HG03460 (cell line): ENCODE results near the gene AUTS2.

Experiments
- ATAC-seq: cut with Tn5 transposase; IDR thresholded peaks from one replicate; pipeline ENCODE4 v1.9.1; 2021; ENCODE audit not compliant: unreplicated experiment

Gene AUTS2

DNA sequence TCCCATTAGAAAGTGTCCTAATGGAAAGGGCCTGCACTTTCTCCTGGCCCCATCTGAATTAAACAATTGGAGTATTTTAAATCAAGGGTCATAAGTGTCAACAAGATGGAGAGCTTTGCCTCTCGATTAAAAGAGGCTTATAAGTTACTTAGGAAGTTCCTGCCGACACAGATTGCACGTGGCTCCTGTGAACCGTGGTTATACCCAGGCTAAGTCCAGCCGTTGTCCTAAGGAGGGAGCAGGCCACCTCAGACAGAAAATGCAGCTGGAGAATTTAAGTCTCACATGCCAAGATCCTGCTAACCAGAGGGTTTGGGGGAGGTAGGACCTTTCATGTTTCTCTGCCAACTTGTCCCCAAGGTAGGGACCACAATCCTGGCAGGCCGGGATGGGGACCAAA, 907.2 kb downstream of the AUTS2 start:
- no peak for ATAC-seq

DNA sequence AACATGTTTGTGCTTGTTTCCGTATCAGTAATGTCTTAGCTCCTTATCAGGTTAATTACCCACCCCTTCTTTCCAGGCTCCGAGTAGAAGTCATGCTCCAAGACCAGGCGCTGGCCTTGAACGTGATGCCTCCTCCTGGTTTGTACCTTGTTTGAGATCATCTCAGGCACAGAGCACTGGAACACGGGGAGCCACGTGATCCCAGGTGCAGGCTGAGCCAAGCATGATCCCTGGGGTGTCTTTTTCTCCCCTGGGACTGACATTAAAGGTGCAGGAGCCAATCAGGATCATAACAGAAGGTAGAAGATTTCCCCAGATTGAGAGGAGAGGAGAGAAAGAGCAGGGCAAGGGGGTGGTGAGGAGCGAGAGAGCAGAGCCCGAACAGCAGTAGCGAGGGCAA, 907.6 kb downstream of the AUTS2 start:
- ATAC-seq, result no peak

DNA sequence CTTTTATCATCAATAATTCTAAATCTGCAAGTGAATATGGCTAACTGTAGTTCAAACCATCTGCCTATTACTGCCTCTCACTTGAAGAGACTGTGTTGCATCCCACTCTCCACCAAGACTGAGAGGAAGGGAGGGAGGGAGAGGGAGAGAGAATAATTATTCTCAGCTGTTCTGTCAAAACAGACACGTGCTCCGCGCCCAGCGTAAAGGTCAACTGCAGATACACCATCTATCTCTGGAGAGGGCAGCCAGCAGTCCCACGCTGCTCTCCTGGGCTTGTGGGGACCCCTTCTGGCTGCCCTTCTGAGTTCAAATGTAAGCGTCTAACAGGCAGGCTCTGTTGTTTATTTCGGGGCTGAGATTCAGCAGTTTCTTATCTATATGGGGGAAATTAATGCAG, 908.2 kb downstream of the AUTS2 start:
- ATAC-seq, result no peak

DNA sequence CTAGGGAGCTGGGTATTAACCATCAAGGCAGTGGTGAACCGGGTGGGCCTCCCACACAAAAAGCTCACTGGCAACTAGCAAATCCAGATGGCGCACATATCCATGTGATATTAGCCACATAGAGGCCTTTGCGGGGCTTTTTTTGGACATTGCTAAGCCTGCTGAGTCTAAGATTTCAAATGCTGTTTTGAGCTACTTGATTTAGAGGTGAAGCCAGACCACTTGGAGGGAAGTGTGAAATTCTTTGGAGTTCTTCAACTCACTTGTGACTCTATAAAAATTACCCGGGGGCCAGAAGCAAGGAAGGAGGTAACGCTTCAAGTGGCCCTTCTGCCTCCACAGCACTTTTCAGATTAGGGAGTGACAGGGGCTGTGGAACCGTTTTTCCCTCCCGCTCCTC, 913.9 kb downstream of the AUTS2 start:
- ATAC-seq, result no peak

DNA sequence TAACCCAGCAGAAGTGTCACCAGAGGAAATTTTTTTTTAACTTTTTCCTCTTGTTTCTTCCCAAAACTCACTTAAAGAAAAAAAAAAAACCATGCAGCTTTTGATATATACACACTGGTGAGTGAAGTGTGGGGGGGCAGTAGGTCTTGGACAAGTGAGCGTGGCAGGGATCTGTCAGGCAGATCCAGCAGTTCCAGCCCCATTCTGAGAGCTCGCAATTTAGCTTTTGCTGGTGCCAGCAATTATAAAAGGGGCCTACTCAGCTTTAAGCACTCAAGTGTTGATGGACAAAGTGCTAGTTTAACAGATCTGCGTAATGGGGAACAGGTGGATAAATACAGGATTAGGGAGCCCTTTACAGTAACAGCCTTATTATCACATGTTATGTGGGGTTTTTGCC, 914.5 kb downstream of the AUTS2 start:
- ATAC-seq, result no peak

DNA sequence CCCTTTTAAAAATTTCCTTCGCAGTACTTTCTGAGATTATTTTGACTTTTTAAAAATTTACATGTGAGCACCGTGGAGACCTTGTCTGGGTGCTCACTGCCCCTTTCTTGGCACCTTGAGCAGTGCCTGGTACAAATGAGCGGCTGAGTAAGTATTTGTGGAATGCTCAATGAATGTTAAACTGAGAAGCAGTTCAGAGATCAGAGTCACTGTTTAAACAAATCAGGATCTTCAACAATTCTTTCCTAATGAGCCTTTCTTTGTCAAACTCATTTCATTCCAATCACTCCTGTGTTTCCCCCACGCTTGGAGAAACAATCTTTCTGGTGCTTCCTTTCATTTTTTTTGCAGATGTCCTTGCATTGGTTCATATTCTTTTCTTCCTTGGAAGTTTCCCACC, 922.3 kb downstream of the AUTS2 start:
- ATAC-seq, result no peak

DNA sequence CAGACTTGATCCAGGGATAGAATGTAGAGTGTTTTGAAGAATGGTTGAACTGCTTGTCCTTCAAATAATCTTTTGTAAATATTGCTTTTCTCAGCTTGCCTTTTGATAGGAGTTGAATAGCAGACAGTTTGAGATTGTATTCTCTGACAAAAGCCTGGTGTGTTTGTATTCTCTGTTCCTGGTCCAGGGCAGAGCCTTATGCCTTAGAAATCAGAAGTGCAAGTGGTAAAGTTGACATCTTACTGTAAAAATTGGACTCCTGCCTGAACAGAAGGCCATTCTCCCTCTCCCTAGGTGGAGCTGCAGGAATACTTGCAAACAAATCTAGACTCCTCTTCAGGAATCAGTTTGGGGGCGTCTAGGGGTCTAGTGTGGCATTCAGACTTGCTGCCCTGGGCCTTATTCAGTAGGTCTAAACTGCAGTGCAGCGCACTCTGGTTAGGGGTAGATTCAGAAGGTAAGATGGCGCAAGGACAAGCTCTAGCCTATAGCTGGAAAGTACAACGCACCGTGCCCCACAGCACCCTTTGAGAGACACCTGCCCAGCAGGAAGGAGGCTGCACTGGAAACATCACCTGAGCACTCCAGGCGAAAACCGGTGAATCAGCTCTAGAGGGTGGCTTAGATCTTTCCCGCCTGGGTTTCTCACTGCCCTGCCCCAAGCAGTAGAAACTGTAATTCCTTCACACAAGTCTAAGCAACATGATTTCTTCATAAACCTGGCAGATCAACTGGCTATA, 925.1 kb downstream of the AUTS2 start:
- ATAC-seq, result no peak

DNA sequence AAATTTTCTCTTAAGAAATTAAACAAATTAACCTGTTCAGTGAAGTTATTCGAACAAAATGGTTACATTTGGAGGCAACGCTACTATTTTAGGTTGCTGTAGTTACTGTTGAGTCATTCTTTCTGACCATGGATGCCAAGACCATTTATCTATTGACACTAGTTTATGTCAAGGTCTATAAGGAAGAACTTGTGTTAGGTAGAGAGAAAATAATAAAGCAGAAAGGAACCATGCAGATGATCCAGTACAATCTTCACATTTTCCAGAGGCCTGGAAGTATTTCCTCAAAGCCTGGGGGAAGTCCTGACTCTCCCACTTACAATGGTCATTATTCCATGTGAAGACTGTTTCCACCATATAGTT, 925.7 kb downstream of the AUTS2 start:
- ATAC-seq, result no peak

DNA sequence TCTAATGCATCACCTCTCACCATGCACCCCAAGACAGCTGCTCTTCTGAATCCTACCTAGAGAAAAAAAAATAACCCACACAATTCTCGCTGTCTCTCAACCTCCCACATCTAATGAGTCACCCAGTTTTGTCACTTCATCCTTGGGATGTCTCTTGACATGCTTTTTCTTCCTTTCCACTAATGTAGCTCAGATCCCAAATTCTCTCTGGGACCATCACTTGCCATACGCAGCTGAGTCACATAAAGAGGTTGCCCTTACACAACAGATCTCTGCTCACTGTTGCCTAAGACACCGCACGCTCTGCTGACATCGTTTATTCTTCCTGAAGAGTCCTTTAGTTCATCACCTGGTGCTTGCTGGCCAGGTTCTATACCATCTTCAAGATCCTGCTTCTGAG, 927.7 kb downstream of the AUTS2 start:
- no peak for ATAC-seq

DNA sequence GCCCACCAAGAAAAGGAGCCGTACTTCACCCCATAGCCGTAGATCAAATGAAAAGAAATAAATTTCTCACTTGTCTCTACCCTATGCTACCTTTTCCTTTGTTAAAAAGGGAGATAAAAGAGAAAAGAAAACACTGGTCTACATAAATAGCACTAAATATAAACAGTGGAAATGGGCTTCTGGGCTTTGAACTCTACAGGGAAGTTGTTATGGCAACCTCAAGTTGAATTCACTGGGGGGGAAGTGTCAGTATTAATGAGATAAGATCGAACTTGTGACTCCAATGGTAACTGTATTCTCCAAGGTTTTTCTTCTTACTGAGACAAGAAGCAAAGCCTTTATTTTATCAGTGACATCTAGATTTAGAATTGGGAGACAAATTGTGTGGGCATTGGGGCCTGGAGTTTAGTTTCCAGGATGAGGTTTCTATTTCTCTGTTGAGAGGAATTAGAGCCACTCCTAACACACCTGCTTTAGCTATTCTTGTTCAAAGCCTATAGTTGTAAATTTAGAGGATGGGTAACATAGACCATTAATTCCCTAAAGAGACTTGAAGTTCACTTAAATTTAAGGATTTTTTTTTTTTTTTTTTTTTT, 929.3 kb downstream of the AUTS2 start:
- ATAC-seq, result no peak

DNA sequence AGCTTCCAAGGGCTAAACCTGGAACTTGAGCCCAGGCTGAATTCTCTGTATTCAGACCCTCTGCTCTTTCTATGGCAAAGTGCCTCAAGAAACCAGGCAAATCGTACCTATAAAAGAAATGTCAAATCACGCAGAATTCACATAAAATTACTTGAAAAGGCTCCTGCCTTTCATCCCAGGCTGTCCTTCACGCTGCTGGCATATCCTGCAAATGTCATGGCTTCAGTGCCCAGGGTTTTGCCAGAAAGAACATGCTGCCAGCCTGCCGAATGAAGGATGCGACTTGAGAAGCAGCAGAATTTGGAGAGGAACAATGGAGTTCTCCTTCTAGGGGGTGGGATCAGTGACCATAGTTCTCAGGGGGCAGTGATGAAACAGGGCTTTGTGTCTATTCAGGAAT, 931.2 kb downstream of the AUTS2 start:
- ATAC-seq, result no peak

DNA sequence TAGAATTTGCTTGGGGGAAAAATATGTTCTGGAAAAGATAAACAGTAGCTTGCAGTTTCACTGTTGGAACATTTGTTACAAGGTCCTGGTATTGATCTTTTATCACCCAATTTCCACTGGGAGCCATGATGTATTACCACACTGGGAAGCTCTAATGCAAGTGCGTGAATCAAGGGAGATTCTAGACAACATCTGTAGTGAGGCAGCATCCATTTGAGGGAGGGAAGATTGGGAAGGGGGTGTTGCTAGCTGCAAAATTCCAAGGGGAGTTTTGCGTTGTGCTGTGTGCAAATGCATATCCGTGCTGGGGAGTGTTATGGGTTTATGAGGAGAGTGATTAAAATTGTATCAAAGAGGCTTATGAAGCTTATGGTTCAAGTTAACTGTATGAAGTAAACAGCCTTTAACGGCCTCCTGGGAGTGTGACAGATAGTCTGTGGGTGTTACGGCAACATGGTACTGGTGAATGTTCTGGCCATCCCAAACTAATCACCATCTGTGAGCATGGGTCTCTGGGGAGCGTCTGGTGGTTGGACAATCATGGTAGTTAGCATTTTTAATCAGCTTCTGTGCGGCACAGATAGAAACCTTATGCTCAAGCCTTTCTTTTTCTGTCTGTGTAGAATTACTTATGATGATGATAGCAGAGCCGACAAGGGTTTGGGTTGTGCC, 931.8 kb downstream of the AUTS2 start:
- ATAC-seq, result no peak

DNA sequence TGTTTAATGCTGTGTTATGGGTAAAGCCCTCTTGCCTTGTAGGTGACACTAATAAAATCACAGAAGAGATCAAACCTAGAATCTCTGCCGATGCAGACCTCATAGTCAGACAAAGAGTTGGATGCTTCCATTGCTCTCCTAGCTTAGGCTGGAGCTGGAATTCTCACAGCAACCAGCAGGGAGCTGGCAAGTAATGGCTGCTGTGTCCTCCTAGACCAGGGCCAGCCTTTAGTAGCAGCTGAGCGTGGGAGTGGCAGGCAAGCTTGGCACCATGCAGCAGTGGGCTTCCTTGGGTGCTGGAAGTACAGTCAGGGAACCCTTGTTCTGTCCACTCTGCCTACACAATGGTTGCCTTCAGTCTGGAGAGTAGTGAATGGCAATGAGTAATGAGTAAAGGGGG, 935.3 kb downstream of the AUTS2 start:
- no peak for ATAC-seq

DNA sequence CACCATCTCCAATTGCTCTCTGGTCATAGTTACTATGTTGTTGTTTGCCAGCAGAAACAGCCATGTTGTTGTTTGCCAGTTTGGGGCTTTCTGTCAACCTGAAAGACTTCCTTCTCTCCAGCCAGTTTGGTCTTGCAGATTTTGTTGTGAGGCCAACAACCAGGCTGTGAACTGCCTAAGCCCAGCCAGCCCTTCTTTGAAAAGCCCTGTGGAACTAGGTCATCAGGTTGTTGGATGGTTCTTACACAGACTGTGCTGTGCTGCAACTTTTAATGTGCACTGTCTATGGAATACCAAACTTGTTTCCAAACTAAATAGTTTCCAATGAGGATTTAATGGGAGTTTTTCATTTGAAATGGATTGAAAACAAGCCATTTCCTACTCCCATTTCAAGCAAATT, 940.9 kb downstream of the AUTS2 start:
- ATAC-seq, result no peak

DNA sequence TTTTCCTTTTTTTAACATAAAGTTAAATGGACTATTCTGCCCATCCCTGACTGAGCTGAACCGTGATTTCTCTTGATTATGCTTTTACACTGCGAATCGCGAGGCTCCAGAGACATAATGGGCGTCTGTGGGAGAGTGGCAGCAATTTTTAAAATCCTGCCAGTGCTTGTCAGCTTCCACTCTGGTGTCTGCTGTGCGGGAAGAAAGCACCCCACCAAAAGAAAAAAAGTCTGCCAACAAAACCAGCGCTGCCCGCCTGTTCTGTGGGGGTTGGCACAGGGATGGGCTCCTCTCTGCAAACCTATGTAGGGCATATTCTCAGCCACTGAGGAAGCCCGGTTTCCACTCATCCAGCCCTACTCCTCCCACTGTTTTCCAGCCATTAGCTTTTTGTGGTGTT, 941.3 kb downstream of the AUTS2 start:
- ATAC-seq, result no peak

DNA sequence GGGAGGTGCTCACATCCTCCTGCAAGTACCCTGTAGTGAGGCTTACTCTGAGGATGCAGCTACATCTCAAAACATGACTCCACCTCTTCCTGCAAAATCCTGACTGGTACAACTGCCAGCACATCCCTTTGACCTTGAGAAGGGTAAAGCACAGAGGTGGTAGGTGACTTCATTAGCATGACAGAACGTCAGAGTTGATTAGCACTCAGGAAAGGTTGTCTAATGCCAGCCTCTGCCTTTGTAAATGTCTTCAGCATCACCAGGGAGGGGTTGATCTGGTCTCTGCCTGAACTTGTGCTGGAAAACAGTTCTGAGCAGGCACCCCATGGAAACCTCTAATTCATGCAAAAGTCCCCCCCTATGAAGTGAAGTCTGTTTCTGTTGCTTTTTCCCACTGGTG, 942.4 kb downstream of the AUTS2 start:
- no peak for ATAC-seq

DNA sequence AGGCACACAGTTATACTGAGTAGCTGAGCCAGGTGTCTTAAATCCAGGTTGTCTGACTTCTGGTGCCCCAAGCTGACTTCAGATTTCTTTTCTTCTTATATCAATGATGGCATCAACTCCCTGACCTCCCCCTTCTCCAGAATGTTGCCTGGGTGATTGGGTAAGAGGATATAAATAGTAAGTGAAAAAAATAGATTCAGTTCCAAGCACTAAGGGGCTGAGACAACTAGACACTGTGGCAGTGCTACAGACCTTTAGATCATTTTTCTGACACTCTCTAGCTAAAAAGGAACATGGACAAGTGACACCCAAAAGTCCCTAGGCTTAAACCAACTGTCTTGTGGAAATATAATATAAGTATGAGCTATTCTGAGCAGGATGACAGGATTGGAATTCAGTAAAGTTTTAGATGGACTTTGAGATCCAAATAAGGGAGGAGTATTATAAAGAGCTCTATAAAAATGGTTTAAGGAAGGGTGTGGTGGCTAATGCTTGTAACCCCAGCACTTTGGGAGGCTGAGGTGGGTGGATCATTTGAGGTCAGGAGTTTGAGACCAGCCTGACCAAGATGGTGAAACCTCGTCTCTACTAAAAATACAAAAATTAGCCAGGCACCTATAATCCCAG, 944.6 kb downstream of the AUTS2 start:
- no peak for ATAC-seq

DNA sequence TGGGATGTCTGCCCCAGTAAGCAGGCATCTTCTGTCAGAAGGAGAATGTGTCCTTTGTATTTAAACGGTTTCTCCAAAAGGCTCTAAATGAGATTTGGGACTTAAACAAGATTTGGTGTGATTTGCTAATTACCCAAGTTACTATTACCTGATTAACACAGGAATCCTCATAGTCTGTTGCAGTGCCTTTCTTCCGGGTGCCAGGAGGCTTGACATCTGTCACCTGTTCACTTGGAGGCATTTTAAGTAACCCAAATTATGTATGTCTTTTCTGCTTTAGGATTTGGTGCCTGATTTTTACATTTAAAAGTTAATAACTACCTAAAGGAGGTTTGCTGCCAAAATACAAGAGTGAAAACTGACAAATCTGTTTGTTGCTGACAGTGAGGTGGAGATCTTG, 945.7 kb downstream of the AUTS2 start:
- no peak for ATAC-seq

DNA sequence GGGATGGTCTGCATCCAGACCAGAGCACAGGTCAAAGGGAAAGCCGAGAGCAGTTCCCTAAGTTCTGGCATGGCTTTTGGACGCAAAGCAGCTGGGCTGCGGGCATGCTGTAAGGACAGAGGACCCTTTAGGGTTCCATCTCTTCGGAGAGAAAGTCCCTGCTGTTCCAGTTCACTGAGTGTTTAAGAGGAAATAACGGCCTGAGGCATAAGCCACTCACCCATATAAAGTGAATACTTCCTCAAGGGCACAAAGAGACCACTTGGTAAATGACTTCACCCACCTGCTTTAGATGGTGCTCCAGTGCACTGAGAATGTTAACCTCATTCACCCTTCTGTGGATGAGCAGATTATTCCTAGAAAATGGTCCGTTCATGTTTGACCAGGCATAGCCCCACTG, 946.9 kb downstream of the AUTS2 start:
- ATAC-seq, result no peak

DNA sequence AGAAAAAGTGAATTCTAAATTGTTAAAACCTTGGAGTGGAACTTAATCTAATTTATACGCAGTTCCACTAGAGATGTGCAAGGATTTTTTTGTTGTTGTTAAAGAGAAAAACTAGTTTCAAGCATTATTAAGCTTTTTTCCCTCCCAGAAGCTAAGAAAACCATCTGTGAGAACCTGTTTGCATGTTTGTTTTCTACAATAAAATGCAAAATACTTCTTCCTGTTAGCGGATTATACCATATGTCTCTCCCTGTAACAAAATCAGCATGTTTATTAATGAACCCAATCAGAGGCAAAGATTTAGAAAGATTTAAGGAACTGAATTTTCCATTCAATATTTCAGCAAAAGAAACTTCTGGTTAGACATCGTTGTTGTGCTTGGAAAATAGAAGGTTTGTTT, 953.9 kb downstream of the AUTS2 start:
- ATAC-seq, result no peak

DNA sequence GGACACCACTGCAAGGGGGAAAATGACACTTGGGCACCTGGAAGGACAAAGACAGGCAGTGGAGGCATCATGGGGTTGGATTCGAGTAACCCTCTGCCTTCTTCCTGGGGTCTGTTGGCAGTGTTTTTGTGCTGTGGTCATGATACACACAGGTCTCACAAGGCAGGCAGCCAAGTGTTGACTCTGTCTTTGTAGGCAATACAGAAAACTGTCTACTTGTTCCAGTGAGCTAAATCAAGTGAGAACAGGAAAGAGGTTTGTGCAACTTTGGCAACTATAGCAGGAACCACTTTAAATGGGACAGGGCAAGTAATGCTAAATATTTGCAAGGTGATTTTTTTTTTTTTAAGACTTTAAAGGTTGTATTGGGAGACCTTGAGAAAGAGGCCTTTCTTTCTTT, 955.1 kb downstream of the AUTS2 start:
- no peak for ATAC-seq

DNA sequence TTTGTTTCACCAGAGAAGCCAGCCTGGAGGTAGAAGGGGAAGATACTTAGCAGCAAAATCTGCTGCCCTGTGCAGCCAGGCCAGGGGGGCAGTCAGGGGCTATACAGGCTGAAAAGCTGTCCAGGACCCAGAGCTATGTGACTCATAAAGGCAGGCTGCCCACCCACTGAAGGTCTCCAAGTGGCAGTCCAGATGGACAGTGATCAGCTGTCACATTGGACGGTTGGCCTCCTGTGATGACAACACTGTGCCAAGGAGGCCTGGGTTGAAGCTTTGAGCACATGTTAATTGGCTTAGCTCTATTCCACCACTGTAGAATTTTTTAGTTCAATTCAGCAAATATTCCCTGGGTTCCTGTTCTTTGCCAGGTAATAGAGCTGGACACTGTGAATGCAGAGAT, 956.4 kb downstream of the AUTS2 start:
- ATAC-seq, result no peak
